ENCODE measurements around the gene RAB23.

DNA sequence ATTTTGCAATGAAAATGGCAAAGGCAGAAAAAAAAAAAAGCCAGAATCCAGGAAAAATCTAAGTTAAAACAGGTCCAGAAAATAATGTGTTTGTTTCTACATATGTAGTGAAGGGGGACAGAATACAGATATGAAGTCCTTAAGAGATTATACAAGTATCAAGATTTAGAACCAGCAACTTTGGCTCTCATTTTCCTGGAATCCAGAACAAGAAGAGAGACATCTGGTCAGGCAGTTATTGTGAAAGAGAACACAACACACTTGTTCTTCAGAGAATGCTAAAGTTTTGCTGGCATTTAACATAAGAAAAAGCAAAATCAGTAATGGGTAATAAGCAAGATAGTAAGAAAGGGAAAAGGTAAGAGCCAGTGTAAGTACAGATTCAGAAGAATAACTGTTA, 28.9 kb downstream of the RAB23 start:
- TF ChIP-seq, protein P1, sequence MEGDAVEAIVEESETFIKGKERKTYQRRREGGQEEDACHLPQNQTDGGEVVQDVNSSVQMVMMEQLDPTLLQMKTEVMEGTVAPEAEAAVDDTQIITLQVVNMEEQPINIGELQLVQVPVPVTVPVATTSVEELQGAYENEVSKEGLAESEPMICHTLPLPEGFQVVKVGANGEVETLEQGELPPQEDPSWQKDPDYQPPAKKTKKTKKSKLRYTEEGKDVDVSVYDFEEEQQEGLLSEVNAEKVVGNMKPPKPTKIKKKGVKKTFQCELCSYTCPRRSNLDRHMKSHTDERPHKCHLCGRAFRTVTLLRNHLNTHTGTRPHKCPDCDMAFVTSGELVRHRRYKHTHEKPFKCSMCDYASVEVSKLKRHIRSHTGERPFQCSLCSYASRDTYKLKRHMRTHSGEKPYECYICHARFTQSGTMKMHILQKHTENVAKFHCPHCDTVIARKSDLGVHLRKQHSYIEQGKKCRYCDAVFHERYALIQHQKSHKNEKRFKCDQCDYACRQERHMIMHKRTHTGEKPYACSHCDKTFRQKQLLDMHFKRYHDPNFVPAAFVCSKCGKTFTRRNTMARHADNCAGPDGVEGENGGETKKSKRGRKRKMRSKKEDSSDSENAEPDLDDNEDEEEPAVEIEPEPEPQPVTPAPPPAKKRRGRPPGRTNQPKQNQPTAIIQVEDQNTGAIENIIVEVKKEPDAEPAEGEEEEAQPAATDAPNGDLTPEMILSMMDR (IDR thresholded peaks at IDR 0.05): no peak
- TF ChIP-seq POLR2A (IDR thresholded peaks at IDR 0.05): no peak
